HG02610 (cell line): ENCODE results near the gene UPF3A.

ENCODE experiments used
- ATAC-seq: cut with Tn5 transposase; IDR thresholded peaks from one replicate; pipeline ENCODE4 v1.9.1; 2021; ENCODE audit warnings: mild to moderate bottlenecking, moderate library complexity; ENCODE audit not compliant: unreplicated experiment

Gene UPF3A

DNA sequence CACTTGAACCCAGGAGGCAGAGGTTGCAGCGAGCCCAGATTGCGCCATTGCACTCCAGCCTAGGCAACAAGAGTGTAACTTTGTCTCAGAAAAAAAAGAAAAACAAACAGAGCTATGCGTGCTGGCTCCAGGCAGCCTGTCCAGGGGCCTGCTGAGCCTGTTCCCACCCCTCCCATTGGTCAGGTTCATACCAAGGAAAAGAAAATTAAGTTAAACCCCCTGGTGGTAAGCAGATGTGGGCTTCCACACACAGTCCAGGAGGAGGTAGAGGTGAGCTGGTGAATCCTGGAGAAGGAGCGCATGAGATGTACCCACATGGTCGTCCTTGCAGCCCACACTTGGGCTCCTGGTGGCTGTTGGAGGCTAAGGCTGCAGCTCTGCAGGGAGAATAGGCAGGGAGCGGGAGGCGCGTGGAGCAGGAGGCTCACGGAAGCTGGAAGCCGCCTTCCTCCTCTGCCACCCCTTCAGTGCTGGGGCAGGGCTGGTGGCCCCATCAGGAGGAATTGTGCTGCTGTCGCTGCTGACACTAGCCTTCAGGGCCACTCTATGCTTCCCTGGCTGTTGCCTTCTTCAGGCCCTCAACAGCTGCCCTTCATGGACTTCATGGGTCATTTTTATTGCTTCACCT is 22.4 kb downstream of the UPF3A start:
- ATAC-seq, result no peak

DNA sequence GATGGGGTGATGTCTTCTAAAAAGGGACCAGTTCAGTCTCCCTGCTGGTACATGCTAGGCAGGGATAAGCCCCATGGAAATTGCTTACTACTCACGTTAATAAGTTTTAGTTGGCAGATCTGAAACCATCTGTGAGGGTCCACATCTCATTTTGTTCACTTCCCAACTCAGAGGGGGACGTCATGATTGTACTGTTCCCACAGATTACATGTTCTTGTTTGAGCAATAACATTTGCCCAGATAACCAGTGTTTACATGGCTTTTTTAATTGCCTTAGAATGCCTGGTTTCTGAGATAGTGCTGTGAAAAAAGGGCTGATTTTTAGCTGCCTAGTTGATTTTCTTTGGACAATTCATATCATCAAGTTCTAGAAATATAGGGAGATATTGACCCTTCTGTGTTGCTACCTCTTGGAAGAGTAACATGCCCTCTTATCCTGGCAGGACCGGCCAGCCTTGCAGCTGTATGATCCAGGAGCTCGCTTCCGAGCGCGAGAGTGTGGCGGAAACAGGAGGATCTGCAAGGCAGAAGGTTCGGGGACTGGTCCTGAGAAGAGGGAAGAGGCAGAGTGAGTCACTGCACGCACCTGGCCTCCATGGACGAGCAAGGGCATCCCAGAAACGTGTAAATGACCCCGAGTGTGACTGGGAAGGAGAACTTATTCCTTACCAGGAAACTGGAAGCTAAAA is 23.1 kb downstream of the UPF3A start:
- no peak for ATAC-seq

DNA sequence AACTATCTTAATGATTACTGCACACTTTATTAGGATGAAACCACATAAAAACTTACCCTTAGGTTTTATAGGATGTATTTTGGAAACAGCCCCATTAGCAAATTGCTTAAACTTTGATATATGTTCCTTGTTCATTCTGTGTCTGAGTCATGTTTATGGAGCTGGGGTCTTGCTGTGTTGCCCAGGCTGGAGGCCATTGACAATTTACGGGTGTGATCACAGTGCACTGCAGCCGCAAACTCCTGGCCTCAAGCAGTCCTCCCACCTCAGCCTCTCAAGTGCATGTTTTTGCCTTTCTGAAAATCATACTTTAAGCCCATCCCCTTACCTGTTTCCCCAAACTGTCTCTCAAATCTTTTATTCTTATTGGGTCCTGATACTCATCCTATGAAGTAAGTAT is 27.7 kb downstream of the UPF3A start:
- ATAC-seq, result no peak

DNA sequence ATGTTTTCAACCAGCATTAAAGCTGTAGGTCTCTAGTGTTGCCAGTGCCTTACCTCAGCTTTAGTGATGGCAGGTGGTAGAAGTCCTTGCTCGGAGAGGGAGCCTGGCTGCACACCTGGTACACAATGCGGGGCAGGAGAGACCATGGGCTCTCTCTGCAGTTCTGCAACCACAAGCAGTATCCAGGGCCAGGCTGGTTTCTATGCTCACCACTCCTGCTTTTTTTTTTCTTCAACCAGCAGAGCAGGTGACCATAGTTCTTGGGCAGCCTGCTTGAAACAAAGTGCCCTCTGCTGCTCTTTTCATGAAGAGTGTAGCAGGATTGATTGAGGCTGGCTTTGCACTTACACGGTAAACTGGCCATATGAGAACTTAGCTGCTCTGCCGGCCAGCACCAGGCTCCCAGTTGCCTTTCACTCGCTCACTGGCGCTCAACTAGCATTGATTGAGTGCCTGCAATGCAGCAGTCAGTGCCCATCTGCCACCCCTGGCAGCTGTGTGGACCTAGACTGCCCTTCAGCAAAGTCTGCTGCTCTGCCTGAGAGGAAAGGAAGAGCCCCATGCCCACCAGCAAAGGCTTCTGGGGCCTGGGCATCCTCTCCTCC is 28.5 kb downstream of the UPF3A start:
- ATAC-seq, result no peak

DNA sequence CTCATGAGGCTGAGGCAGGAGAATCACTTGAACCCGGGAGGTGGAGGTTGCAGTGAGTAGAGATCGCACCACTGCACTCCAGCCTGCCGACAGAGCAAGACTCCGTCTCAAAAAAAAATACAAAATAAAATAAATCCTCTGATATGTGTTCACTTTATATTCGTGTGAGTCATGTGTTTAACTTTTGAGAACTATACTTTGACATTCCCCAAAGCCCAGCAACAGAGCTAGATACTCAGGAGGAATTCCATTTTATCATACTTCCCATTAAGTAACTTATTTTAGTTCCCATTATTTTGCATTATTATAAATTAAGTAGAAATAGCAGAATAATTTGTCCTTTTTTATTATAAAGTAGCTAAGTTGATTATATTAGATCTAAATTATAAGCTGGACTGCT is 29.6 kb downstream of the UPF3A start:
- no peak for ATAC-seq

DNA sequence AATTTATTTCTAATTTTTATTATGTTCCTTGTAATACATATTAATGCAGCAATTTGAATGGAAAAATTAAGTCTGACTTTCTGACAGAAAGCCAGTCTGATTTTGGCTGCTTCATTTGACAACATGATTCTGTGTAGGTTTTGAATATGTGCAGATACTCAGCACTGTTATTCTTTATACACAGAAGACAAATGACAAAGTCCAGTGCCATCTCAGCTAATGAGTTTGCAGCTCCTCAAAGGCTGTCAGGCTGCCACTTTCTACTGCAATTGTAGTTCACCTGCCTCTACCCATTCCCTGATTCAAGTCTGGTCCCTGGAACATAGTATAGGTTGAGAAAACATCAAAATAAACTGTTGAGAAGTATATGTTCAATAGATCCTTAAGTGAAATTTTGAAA is 30.0 kb downstream of the UPF3A start:
- no peak for ATAC-seq

DNA sequence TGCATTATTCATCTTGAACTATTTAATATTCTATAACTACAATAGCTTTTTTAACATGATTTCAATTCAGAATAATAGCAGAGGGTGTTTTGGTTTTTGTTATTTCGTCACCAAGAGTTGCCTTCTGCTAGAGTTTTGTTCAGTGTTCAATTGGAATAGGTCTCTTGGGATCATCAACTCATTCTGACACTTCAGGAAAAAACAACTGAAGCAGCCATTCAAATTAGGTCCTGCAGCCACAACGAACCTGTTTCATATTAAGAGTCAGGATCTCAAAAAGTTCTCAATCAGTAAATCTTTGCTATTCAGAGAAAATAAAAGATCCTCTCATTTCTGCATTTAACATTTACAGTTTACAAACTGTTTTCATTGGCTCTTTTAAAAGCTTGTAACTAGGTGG is 30.5 kb downstream of the UPF3A start:
- no peak for ATAC-seq

DNA sequence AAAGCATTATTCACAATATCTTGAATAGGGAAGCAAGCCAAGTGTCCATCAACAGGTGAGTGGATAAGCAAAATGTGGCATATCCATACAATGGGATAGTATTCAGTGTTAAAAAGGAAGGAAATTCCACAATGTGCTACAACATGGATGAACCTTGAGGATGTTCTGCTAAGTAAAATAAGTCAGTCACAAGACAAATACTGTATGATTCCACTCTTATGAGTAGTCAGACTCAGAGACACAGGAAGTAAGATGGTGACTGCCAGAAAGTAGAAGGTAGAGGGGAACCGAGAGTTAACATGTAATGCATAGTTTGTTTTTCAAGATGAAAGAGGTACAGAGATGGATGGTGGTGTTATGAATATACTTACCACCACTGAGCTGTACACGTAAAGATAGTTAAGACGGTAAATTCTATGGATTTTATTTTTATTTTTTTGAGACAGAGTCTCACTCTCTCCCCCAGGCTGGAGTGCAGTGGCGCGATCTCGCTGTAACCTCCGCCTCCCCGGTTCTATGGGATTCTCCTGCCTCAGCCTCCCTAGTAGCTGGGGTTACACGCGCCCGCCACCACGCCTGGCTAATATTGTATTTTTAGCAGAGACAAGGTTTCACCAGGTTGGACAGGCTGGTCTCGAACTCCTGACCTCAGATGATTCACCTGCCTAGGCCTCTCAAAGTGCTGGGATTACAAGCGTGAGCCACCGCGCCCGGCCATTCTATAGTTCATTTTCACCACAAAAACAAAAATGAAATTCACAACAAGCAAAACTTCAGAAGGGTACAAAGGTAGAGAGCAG is 31.9 kb downstream of the UPF3A start:
- ATAC-seq, result peak; percentile 44

DNA sequence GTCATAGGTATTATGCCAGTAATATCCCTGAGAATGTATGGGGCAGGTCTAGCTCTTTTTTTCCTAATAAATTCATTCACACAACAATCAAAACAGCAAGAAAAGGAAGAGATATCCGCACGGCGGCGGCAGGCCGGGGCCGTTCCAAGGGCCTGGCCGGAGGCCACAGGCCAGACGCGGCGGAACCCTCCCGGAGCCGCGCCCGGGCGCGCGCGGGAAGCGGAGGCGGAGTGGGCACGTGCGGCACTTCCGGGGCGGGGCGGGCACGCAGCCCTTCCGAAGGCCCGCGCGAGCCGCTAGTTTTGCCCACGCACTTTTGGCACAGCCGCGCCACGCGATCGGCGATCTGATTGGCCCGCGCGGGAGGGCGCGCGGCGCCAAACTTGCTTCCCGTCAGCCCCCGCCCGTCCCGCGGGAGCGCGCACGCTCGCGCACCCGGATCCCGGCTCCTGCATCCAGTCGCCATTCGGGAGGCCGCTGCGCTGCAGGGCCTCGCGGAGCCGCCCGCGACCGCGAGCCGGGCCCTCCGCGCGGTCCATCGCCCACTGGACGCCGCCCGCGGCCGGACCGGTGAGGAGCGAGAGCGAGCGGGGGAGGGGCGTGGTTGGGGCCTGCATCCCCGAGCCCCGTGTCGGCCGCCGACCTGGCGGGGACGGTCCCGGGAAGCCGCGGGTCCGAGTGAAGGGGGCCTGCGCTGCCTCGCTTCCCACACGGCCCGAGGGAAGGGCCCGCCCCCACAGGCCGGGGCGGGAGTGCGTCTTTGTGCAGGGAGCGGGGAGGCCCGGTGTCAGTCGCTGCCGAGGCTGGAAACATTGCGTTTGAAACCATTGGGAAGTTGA is 32.9 kb downstream of the UPF3A start, which contains the start of gene CHAMP1:
TSS of gene CHAMP1 (plus strand) at position 430 of the 839 bp plus-strand sequence. CDS start 9,340 bp downstream, outside the sequence.
- ATAC-seq, result peak; percentile 80

DNA sequence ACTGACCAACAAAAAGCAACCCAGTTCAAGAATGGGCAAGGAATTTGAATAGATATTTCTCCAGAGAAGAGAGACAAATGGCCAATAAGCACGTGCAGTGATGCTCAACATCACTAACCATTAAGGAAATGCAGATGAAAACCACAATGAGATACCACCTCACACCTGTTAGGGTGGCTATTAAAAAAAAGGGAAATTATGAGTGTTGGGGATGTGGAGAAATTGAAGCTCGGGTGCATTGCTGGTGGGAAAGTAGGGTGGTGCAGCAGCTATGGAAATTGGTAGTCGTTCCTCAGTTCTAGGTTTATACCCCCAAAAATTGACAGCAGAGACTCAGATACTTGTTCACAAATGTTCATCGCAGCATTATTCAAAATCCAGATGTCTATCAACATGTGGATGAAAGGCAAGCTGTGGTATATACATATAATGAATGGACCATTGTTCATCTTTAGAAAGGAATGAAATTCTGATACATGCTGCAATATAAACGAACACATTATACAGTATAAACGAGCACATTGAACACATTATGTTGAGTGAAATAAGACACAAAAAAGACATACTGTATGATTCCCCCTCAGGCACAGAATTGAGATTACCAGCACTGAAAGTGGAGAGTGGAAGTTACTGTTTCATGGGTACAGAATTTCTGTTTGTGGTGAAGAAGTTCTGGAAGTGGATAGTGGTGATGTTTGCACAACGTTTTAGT is 33.8 kb downstream of the UPF3A start:
- no peak for ATAC-seq

DNA sequence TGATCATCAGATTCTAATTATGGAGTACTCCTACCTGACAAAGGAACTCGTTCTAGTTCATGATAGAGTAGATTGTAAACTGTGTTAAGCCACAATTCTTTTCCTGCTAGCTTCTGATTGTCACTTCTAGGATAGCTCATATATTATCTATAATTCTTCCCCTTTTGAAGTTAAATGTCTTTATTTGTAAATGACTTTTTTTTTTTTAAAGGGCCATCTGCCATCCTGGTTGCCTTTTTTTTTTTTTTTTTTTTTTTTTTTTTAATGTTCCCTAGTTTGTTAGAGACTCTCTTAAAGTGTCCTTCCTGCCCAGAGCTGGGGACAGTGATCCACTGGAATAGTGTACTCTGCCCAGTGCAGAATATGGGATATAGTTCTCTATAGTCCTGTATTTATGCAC is 37.2 kb downstream of the UPF3A start:
- ATAC-seq, result no peak

DNA sequence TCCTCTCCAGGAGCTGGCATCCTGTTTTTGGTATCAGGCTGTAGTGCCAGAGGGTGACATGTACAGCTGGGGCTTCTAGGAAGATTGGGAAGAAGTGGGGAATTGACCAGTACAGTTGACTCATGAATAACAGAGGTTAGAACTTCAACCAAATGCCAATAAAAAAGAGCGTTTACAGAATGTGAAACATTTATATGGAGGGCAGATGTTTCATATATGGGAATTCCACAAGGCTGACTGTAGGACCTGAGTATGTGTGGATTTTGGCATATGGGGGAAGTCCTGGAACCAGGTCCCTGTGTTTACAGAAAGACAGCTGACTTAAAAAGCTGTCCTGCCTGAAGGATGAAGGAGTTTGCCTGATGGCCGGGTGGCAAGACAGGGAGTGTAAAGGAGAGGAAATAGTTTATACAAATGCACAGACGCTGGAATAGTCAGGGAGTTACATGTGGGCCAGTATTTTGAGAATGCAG is 38.1 kb downstream of the UPF3A start:
- ATAC-seq, result no peak

DNA sequence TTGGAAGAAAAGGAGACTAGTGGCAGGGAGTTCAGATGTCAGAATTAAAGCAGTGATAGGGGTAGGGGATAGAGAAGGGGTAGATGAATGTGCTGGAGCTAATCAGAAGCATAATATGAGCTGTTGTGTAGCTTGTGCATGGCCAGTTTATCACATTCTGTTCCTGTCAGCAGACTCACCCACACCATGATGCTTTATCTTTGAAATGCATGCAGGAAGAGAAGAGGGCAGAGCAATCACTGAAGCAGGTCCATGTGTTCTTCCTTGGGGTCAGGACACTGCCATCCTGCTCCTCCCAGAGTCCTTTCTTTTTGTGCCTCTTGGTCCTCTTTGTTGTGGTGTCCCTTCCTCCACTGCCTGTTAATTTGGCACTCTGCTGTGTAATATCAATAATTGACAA is 38.7 kb downstream of the UPF3A start:
- no peak for ATAC-seq

DNA sequence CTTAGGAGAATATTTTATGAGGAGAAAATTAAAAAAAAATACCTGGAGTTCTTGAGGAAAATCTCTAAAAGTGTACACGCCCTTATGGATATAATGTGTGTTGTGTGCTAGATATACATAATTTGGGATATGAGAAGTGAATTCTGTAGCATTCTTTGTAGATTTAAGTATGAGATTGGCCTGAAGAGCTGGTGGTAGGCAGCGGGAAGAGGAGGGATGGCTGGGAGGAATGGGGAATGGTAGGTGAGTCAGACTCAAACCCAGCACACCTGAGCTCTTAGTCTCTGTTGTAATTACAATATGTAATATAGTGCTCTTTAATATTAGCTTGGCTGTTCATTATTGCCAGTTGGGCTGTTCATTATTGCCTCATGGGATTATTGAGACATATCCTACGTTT is 39.9 kb downstream of the UPF3A start:
- no peak for ATAC-seq

DNA sequence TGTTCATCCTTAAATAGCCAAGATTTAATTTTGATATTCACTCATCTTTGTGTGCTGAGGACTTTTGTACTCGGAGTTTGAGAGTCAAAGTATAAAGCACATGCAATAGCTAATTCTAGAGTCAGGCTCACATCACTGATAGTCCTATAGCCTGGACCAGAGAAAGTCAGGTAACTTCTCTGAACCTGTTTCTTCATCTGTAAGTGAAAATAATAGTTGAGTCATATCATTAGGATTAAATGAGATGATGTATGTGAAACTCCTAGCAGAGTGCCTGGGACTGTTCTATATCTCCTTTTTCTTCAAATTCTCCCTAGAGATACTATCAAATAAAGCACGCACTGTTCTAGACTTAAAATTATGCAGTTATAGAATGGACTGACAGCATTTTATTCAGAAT is 41.9 kb downstream of the UPF3A start:
- no peak for ATAC-seq

DNA sequence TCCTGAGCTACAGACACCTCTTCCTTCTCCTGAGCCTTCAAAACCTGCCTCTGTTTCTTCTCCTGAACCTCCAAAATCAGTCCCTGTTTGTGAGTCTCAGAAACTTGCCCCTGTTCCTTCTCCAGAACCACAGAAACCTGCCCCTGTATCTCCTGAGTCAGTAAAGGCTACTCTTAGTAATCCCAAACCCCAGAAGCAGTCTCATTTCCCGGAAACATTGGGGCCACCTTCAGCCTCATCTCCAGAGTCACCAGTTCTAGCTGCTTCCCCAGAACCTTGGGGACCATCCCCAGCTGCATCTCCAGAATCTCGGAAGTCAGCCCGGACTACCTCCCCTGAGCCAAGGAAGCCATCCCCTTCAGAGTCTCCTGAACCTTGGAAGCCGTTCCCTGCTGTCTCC is 42.9 kb downstream of the UPF3A start:
- ATAC-seq, result no peak

DNA sequence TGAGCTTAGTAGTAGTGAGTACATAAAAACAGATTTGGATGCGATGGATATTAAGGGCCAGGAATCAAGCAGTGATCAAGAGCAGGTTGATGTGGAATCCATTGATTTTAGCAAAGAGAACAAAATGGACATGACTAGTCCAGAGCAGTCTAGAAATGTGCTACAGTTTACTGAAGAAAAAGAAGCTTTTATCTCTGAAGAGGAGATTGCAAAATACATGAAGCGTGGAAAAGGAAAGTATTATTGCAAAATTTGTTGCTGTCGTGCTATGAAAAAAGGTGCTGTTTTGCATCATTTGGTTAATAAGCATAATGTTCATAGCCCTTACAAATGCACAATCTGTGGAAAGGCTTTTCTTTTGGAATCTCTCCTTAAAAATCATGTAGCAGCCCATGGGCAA is 44.3 kb downstream of the UPF3A start:
- ATAC-seq, result no peak

DNA sequence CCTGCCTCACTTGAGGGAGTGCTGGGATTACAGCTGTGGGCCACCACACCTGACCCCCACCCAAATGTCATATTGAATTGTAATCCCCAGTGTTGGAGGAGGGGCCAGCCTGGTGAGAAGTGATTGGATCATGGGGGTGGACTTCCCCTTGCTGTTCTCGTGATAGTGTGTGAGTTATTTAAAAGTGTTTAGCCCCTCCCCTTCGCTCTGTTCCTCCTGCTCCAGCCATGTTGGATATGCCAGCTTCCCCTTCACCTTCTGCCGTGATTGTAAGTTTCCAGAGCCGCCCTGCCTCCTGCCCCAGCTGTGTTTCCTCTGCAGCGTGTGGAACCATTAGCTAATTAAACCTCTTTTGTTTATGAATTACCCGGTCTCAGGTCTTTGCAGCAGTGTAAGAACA is 46.6 kb downstream of the UPF3A start:
- no peak for ATAC-seq

DNA sequence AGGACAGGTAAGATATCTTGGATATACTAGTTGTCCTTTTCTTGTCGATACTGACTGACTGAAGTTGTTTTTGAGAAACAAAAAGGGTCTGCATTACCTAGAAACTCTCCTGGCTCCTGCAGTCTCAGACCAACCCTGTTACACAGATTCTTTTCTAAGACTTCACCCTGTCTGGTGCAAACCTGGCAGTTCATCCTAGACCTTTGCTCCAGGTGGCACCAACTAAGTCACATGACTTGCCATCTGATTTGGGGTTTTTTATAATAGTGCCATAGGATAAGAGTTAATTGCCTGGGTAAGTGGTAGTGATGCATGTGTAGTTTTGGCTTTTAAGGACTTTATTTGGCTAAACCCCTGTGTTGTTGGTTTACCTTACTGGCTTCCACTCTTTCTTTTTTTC is 47.2 kb downstream of the UPF3A start:
- no peak for ATAC-seq

DNA sequence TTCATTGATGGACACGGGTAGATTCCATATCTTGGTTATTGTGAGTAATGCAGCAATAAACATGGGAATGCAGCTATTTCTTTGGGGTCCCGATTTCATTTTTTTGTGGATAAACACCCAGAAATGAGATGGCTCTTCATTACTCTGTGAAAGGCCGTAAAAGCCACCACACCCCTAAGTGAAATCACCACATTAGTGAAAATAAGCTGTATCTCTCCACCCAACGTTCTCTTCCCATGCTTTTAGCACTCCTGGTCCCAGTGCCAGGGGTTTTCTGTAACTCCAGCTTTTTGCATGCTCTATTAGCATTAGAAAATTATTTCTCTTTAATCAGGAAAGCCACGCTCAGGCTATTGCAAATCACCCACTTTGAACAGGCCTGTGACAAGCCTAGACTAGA is 48.7 kb downstream of the UPF3A start:
- ATAC-seq, result no peak
